H1 (cell line): ENCODE results near the gene TIMM22. TPM values are rescaled to one million over a fixed set of nuclear protein-coding genes. Genes with fewer than 3 reads are reported as not detected.

Source experiments
- CTCF ChIA-PET: fragments of 300-600 bp; sonication (Branson Sonifier 250); formaldehyde crosslinking; loops from one replicate; lab custom pipeline; 2021; ENCODE audit not compliant: partially characterized antibody; lab: Charles Lee
- POLR2A ChIA-PET: fragments of 300-600 bp; sonication (Branson Sonifier 250); formaldehyde crosslinking; loops from one replicate; lab custom pipeline; 2021; ENCODE audit warnings: inconsistent platforms; ENCODE audit not compliant: partially characterized antibody; lab: Charles Lee
- DNase-seq, 2 experiments: peaks; one replicate each; pipeline versions ENCODE4 v3.0.0 to v3.0.0-alpha.2; 2010 to 2022; ENCODE audit warnings: low spot score in 2 of 2, low read depth in 1 of 2, mixed read lengths in 1 of 2
- FAIRE-seq: peaks from 2 replicates; lab custom pipeline; 2011; peaks lifted over from hg19 to GRCh38; lab: Jason Lieb, UNC
- H2AFZ ChIP-seq: 2 replicates; pipeline ENCODE4 v1.8.1; 2012; ENCODE audit warnings: low read length, inconsistent platforms
- H2AK5ac ChIP-seq: 2 replicates; pipeline ENCODE4 v1.6.1; 2013; ENCODE audit warnings: low read depth, low read length
- H2BK120ac ChIP-seq: replicated peaks from 2 replicates; pipeline ENCODE3; 2013; ENCODE audit warnings: low read depth, low read length, inconsistent platforms
- H2BK12ac ChIP-seq: 2 replicates; pipeline ENCODE4 v1.6.1; 2013; ENCODE audit warnings: low read depth, low read length
- H2BK15ac ChIP-seq: 2 replicates; pipeline ENCODE4 v1.6.1; 2013; ENCODE audit warnings: low read length
- H2BK20ac ChIP-seq: 2 replicates; pipeline ENCODE4 v1.6.1; 2013; ENCODE audit warnings: low read length
- H2BK5ac ChIP-seq: 2 replicates; pipeline ENCODE4 v1.6.1; 2013; ENCODE audit warnings: low read depth, low read length
- H3K14ac ChIP-seq: 2 replicates; pipeline ENCODE4 v1.6.1; 2013; ENCODE audit warnings: inconsistent platforms; ENCODE audit not compliant: insufficient read length
- H3K18ac ChIP-seq: 2 replicates; pipeline ENCODE4 v1.6.1; 2013; ENCODE audit warnings: low read length; ENCODE audit errors: extremely low read depth
- H3K23ac ChIP-seq: 2 replicates; pipeline ENCODE4 v1.6.1; 2013; ENCODE audit warnings: inconsistent platforms; ENCODE audit not compliant: insufficient read length
- H3K23me2 ChIP-seq: 2 replicates; pipeline ENCODE4 v1.6.1; 2013; ENCODE audit warnings: low read depth, low read length
- H3K27ac ChIP-seq: 2 replicates; pipeline ENCODE4 v1.6.1; 2011; ENCODE audit warnings: low read depth, low read length, inconsistent platforms
- H3K27me3 ChIP-seq, 4 experiments: replicated peaks in 1 of 4; 1 replicate in 1 of 4; 2 replicates in 3 of 4; pipeline versions ENCODE4 v1.6.1 to v1.8.1; 2011 to 2013; ENCODE audit warnings: low read length in 3 of 4, mild to moderate bottlenecking in 3 of 4, inconsistent platforms in 2 of 4, mixed read lengths in 2 of 4, moderate library complexity in 1 of 4; ENCODE audit not compliant: control insufficient read depth in 3 of 4, insufficient read depth in 3 of 4; ENCODE audit errors: extremely low read depth in 1 of 4
- H3K36me3 ChIP-seq, 4 experiments: 2 replicates each; pipeline versions ENCODE4 v1.6.1 to v1.8.1; 2011 to 2013; ENCODE audit warnings: mild to moderate bottlenecking in 4 of 4, low read length in 3 of 4, moderate library complexity in 2 of 4, control low read depth in 1 of 4, inconsistent platforms in 1 of 4; ENCODE audit not compliant: insufficient read depth in 4 of 4, control insufficient read depth in 2 of 4
- H3K4ac ChIP-seq: replicated peaks from 2 replicates; pipeline ENCODE3; 2013; ENCODE audit warnings: low read length, low read depth, mixed read lengths, inconsistent platforms; ENCODE audit not compliant: insufficient read length
- H3K4me1 ChIP-seq, 4 experiments: replicated peaks in 1 of 4; 1 replicate in 1 of 4; 2 replicates in 3 of 4; pipeline versions ENCODE4 v1.6.1 to v1.8.1; 2011 to 2013; ENCODE audit warnings: low read length in 3 of 4, inconsistent platforms in 2 of 4, mixed read lengths in 1 of 4; ENCODE audit not compliant: insufficient read depth in 4 of 4, control insufficient read depth in 3 of 4
- H3K4me2 ChIP-seq, 2 experiments: 2 replicates each; pipeline versions ENCODE4 v1.6.1 to v1.8.1; 2011 to 2013; ENCODE audit warnings: low read depth in 2 of 2, low read length in 2 of 2, control low read depth in 1 of 2, inconsistent platforms in 1 of 2, mild to moderate bottlenecking in 1 of 2; ENCODE audit not compliant: insufficient read depth in 1 of 2
- H3K4me3 ChIP-seq, 4 experiments: fragments of 200-600, 300-600 bp in 1 of 4; sonication (generic), shearing (Covaris generic), sonication (Bioruptor Twin) in 1 of 4; 2 replicates each; pipeline versions ENCODE4 v1.5.1 to v1.8.1; 2011 to 2016; ENCODE audit warnings: low read length in 4 of 4, low read depth in 3 of 4, control low read depth in 2 of 4, inconsistent platforms in 2 of 4, mild to moderate bottlenecking in 2 of 4, mixed read lengths in 1 of 4, moderate library complexity in 1 of 4; ENCODE audit not compliant: insufficient read depth in 2 of 4; ENCODE audit errors: extremely low read depth in 1 of 4
- H3K56ac ChIP-seq: replicated peaks from 2 replicates; pipeline ENCODE3; 2013; ENCODE audit warnings: low read depth, mild to moderate bottlenecking, mixed read lengths, low read length, inconsistent platforms; ENCODE audit not compliant: insufficient read length
- H3K79me1 ChIP-seq: 2 replicates; pipeline ENCODE4 v1.6.1; 2013; ENCODE audit warnings: low read depth, low read length, control low read depth
- H3K79me2 ChIP-seq, 2 experiments: 2 replicates each; pipeline versions ENCODE4 v1.6.1 to v1.8.1; 2012 to 2013; ENCODE audit warnings: low read length in 2 of 2, mild to moderate bottlenecking in 2 of 2, inconsistent platforms in 1 of 2; ENCODE audit not compliant: insufficient read depth in 2 of 2, control insufficient read depth in 1 of 2
- H3K9ac ChIP-seq, 4 experiments: replicated peaks in 1 of 4; 1 replicate in 1 of 4; 2 replicates in 3 of 4; pipeline versions ENCODE4 v1.6.1 to v1.8.1; 2011 to 2013; ENCODE audit warnings: low read depth in 3 of 4, low read length in 3 of 4, control low read depth in 2 of 4, mild to moderate bottlenecking in 2 of 4, moderate library complexity in 2 of 4, inconsistent platforms in 1 of 4; ENCODE audit errors: extremely low read depth in 1 of 4
- H3K9me3 ChIP-seq, 2 experiments: 2 replicates each; pipeline versions ENCODE4 v1.6.1 to v1.8.1; 2012 to 2013; ENCODE audit warnings: mild to moderate bottlenecking in 2 of 2, moderate library complexity in 2 of 2, control low read depth in 1 of 2, inconsistent platforms in 1 of 2, low read depth in 1 of 2, low read length in 1 of 2, mixed read lengths in 1 of 2; ENCODE audit not compliant: insufficient read depth in 2 of 2
- H4K20me1 ChIP-seq, 2 experiments: replicated peaks in 1 of 2; 2 replicates each; pipeline versions ENCODE3 to v1.8.1; 2011 to 2013; ENCODE audit warnings: inconsistent platforms in 2 of 2, low read length in 2 of 2, mild to moderate bottlenecking in 1 of 2; ENCODE audit not compliant: insufficient read depth in 2 of 2, control insufficient read depth in 1 of 2
- H4K5ac ChIP-seq: 2 replicates; pipeline ENCODE4 v1.6.1; 2013; ENCODE audit warnings: low read length, low read depth, mixed read lengths, inconsistent platforms; ENCODE audit not compliant: insufficient read length
- H4K8ac ChIP-seq: 2 replicates; pipeline ENCODE4 v1.8.0; 2013; ENCODE audit warnings: mild to moderate bottlenecking, moderate library complexity, low read length, inconsistent platforms; ENCODE audit not compliant: insufficient read depth; ENCODE audit errors: extremely low read depth
- H4K91ac ChIP-seq: replicated peaks from 2 replicates; pipeline ENCODE3; 2013; ENCODE audit warnings: low read length, mixed read lengths, inconsistent platforms; ENCODE audit not compliant: insufficient read length
- ASH2L ChIP-seq: fragments of 200-600, 300-600 bp; sonication (generic); IDR thresholded peaks from one replicate; pipeline ENCODE4 v1.7.1; 2017; ENCODE audit warnings: low read length
- BRCA1 ChIP-seq: IDR thresholded peaks from 2 replicates; pipeline ENCODE4 v1.6.1; 2012; ENCODE audit warnings: low read depth, low read length, improper control_type of control experiment
- CREB1 ChIP-seq: IDR thresholded peaks from 2 replicates; pipeline ENCODE4 v1.6.1; 2012; ENCODE audit warnings: inconsistent platforms
- HDAC2 ChIP-seq, 2 experiments: fragments of 300-600 bp in 1 of 2; sonication (generic) in 1 of 2; IDR thresholded peaks; 2 replicates each; pipeline ENCODE4 v1.6.1; 2011 to 2012; ENCODE audit warnings: low read depth in 2 of 2, low read length in 2 of 2, mild to moderate bottlenecking in 2 of 2, moderate library complexity in 2 of 2, borderline replicate concordance in 1 of 2, inconsistent platforms in 1 of 2
- HDAC6 ChIP-seq: IDR thresholded peaks from one replicate; pipeline ENCODE4 v1.7.1; 2012; ENCODE audit warnings: low read depth, mild to moderate bottlenecking, inconsistent platforms, low read length, moderate library complexity
- KDM1A ChIP-seq: fragments of 200-600, 300-600 bp; sonication (generic); IDR thresholded peaks from 2 replicates; pipeline ENCODE4 v1.7.1; 2016; ENCODE audit warnings: mild to moderate bottlenecking, low read length, borderline replicate concordance
- NANOG ChIP-seq: IDR thresholded peaks from 2 replicates; pipeline ENCODE4 v1.6.1; 2011; ENCODE audit warnings: low read length, low read depth, mild to moderate bottlenecking, inconsistent platforms; ENCODE audit not compliant: insufficient read depth, poor library complexity, severe bottlenecking
- POLR2A ChIP-seq, 2 experiments: IDR thresholded peaks; 1 replicate in 1 of 2; 2 replicates in 1 of 2; pipeline ENCODE4 v1.6.1; 2011; ENCODE audit warnings: low read depth in 2 of 2, low read length in 2 of 2, mild to moderate bottlenecking in 2 of 2; ENCODE audit errors: control extremely low read depth in 1 of 2
- SIRT6 ChIP-seq: IDR thresholded peaks from one replicate; pipeline ENCODE4 v1.7.1; 2012; ENCODE audit warnings: low read length, inconsistent platforms
- SP1 ChIP-seq: IDR thresholded peaks from 2 replicates; pipeline ENCODE4 v1.6.1; 2011; ENCODE audit warnings: low read depth, low read length
- SP4 ChIP-seq: IDR thresholded peaks from 2 replicates; pipeline ENCODE4 v1.6.1; 2012; ENCODE audit warnings: low read length, inconsistent platforms
- YY1 ChIP-seq: IDR thresholded peaks from 2 replicates; pipeline ENCODE4 v1.6.1; 2011; ENCODE audit warnings: low read depth, mild to moderate bottlenecking, low read length
- WGBS, 2 experiments: shearing (Covaris generic) in 1 of 2; methylation state at CpG; one replicate each; pipeline versions ENCODE4 v1.1.6 to v1.1.7; 2013 to 2015; ENCODE audit warnings: low lambda C conversion rate in 2 of 2, mixed read lengths in 2 of 2, inconsistent platforms in 1 of 2, low coverage in 1 of 2, missing lambda C conversion rate in 1 of 2; ENCODE audit not compliant: insufficient replicate concordance in 2 of 2, insufficient coverage in 1 of 2, insufficient read length in 1 of 2; ENCODE audit errors: extremely low coverage in 1 of 2, missing lambda C conversion rate in 1 of 2; 5-methylcytosine and 5-hydroxymethylcytosine counted together
- polyA plus RNA-seq, 7 experiments: library from polyadenylated mRNA; depleted of rRNA in 3 of 7; stranded (reverse) in 5 of 7; unstranded in 2 of 7; fragments of >200 nt in 5 of 7; fragments of 200-250 nt in 2 of 7; gene quantifications; 1 replicate in 5 of 7; 2 replicates in 1 of 7; 4 replicates in 1 of 7; pipeline versions ENCODE4 v1.2.1 to v1.2.3, GENCODE V29; 2011 to 2013; ENCODE audit warnings: missing spikeins in 2 of 7, mixed read lengths in 2 of 7
- total RNA-seq: library from RNA; stranded (reverse); fragmentation: NEBNext Ultra II Directional; extraction: Animal tissue kit (Norgen Biotek cat#: 25700); gene quantifications from 2 replicates; pipeline ENCODE4 v1.2.1, GENCODE V29; 2021
- TF ChIP-seq, protein P1 (sequence below), 3 experiments: IDR thresholded peaks; 1 replicate in 2 of 3; 2 replicates in 1 of 3; pipeline versions ENCODE4 v1.5.1 to v1.6.1; 2011; ENCODE audit warnings: low read length in 3 of 3, mild to moderate bottlenecking in 3 of 3, inconsistent platforms in 2 of 3, low read depth in 1 of 3, moderate library complexity in 1 of 3; ENCODE audit not compliant: insufficient read depth in 1 of 3; ENCODE audit errors: control extremely low read depth in 1 of 3

The TIMM22 gene
- total and polyA plus RNA-seq, 2 of the 8 experiments (the other 6 are each of a cell fraction or from before 2014, with no cell fraction given), result 13.8 to 17.4 TPM

- Histone ChIP-seq H3K79me1 (no peaks in the 10 kb centered on the region), H3K56ac (no peak overlapping the region), H2AFZ (no peak overlapping the region), H3K23me2 (peaks cover 6% of the 10 kb centered on the region; the same call in 1 of the 2 replicates), H3K27me3 (peaks cover 0 to 6% (median 3%) of the 10 kb centered on the region in 4 experiments; a peak in 3 of 7 replicates), H4K8ac (no peak overlapping the region), H2AK5ac (no peak overlapping the region), H2BK120ac (no peak overlapping the region), H2BK20ac (no peak overlapping the region), H3K9ac (no peak overlapping the region), H3K23ac (no peak overlapping the region), H2BK5ac (no peak overlapping the region), H4K20me1 (peaks cover 0 to 8% of the 10 kb centered on the region in 2 experiments), H3K9me3 (no peaks in the 10 kb centered on the region), H3K18ac (no peak overlapping the region), H3K4me1 (0 out of 7 replicates have a peak, but pooled peaks cover 0 to 2% (median 0%) of the 10 kb centered on the region in 4 experiments), H3K36me3 (no peaks in the 10 kb centered on the region), H3K4ac (no peak overlapping the region), H3K27ac (no peak overlapping the region), H4K5ac (no peak overlapping the region), H3K14ac (no peak overlapping the region), H2BK15ac (no peak overlapping the region), H3K4me3 (no peak overlapping the region), H3K4me2 (no peak overlapping the region), H3K79me2 (no peaks in the 10 kb centered on the region), H2BK12ac (no peak overlapping the region), H4K91ac (no peak overlapping the region)
- no peak for DNase-seq
- 81% methylated on average over 5 of the region's 9 CpGs; no CpG with 5 or more reads in 1 of the 2 experiments for WGBS, 2 experiments
- POLR2A ChIA-PET, result interaction anchor here (0.5 to 0.9 kb wide), 2 partner anchors 9 to 521 kb away, joined by 3 to 4 read pairs; no protein-coding TSS in a partner anchor
- no peak for FAIRE-seq
- CTCF ChIA-PET, result interaction anchor here (1.1 to 4.3 kb wide), 4 partner anchors 13 to 29 kb away, joined by 3 to 24 read pairs (median 6); no protein-coding TSS in a partner anchor
- TF ChIP-seq NANOG (no peak), ASH2L (no peak), CREB1 (no peak), HDAC2 (IDR thresholded peaks at IDR 0.05; ENCODE audit: borderline replicate concordance in 1 of 2, low read depth in 2 of 2, low read length in 2 of 2) (no peak), POLR2A (IDR thresholded peaks at IDR 0.05; ENCODE audit: control extremely low read depth in 1 of 2, low read depth in 2 of 2, low read length in 2 of 2) (no peak), KDM1A (no peak), BRCA1 (no peak), SIRT6 (no peak), HDAC6 (no peak), SP1 (no peak), YY1 (no peak), SP4 (no peak)
- TF ChIP-seq, protein P1, sequence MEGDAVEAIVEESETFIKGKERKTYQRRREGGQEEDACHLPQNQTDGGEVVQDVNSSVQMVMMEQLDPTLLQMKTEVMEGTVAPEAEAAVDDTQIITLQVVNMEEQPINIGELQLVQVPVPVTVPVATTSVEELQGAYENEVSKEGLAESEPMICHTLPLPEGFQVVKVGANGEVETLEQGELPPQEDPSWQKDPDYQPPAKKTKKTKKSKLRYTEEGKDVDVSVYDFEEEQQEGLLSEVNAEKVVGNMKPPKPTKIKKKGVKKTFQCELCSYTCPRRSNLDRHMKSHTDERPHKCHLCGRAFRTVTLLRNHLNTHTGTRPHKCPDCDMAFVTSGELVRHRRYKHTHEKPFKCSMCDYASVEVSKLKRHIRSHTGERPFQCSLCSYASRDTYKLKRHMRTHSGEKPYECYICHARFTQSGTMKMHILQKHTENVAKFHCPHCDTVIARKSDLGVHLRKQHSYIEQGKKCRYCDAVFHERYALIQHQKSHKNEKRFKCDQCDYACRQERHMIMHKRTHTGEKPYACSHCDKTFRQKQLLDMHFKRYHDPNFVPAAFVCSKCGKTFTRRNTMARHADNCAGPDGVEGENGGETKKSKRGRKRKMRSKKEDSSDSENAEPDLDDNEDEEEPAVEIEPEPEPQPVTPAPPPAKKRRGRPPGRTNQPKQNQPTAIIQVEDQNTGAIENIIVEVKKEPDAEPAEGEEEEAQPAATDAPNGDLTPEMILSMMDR (IDR thresholded peaks at IDR 0.05; ENCODE audit: control extremely low read depth in 1 of 3, insufficient read depth in 1 of 3, low read depth in 1 of 3, low read length in 3 of 3), result no peak
These were observed 30.1 kb downstream of the TIMM22 start for GRCh38 chr17:1027044-1027443.
